ENCODE data around the gene ELOB. TPM values are rescaled to one million over a fixed set of nuclear protein-coding genes. Genes with fewer than 3 reads are reported as not detected.
"Not testable (repeated sequence)": the region's sequence is repeated elsewhere in the genome, so short reads cannot be mapped to it uniquely, and the experiment has no call there.

The ELOB gene
- total RNA-seq, 1 donor from 2014 or later, result 183 TPM

GRCh38 chr16:2724088-2724676, 52.9 kb downstream of the ELOB start:
- no peaks in the 10 kb centered on the region for H3K27me3 Mint-ChIP-seq (ENCODE audit: unreplicated experiment)
- H3K4me3 Mint-ChIP-seq (ENCODE audit: unreplicated experiment), result peak overlapping the region; percentile 0
- no peak for DNase-seq
- H3K9me3 Mint-ChIP-seq (ENCODE audit: unreplicated experiment), result peaks cover 4% of the 10 kb centered on the region
- H3K27ac Mint-ChIP-seq (ENCODE audit: unreplicated experiment), result peak overlapping the region; percentile 50
- H3K36me3 Mint-ChIP-seq (ENCODE audit: unreplicated experiment), result no peaks in the 10 kb centered on the region
- peaks cover 5% of the 10 kb centered on the region for H3K4me1 Mint-ChIP-seq (ENCODE audit: low read depth, unreplicated experiment)
- TF ChIP-seq CTCF (IDR thresholded peaks at IDR 0.05; ENCODE audit: partially characterized antibody, unreplicated experiment), result no peak

- peak overlapping the region; percentile 78 for H3K27ac Mint-ChIP-seq (ENCODE audit: unreplicated experiment)
- not testable (repeated sequence) for H3K9me3 Mint-ChIP-seq (ENCODE audit: unreplicated experiment); H3K36me3 Mint-ChIP-seq (ENCODE audit: unreplicated experiment); H3K27me3 Mint-ChIP-seq (ENCODE audit: unreplicated experiment); H3K4me1 Mint-ChIP-seq (ENCODE audit: low read depth, unreplicated experiment); DNase-seq
- peak overlapping the region; percentile 67 for H3K4me3 Mint-ChIP-seq (ENCODE audit: unreplicated experiment)
These were observed 55.4 kb downstream of the ELOB start for GRCh38 chr16:2721634-2722173.

Other genes with a start within 250 kb of the ELOB start
- not detected for gene CEMP1, start 245.9 kb downstream of the ELOB start, total RNA-seq (ENCODE audit: unreplicated experiment)
- 113 TPM for gene PDPK1, start 239.3 kb downstream of the ELOB start, total RNA-seq (ENCODE audit: unreplicated experiment)
- 41.2 TPM for gene KCTD5, start 94.8 kb downstream of the ELOB start, total RNA-seq (ENCODE audit: unreplicated experiment)
- gene PRSS27, start 57.1 kb downstream of the ELOB start, total RNA-seq (ENCODE audit: unreplicated experiment), result 10.8 TPM
- 699 TPM for gene SRRM2, start 24.6 kb downstream of the ELOB start, total RNA-seq (ENCODE audit: unreplicated experiment)
- 0.39 TPM for gene PRSS33, start 10.3 kb upstream of the ELOB start, total RNA-seq (ENCODE audit: unreplicated experiment)
- not detected for gene PRSS41, start 21.2 kb upstream of the ELOB start, total RNA-seq (ENCODE audit: unreplicated experiment)
- not detected for gene PRSS21, start 40.0 kb upstream of the ELOB start, total RNA-seq (ENCODE audit: unreplicated experiment)
- gene ZG16B, start 53.0 kb upstream of the ELOB start, total RNA-seq (ENCODE audit: unreplicated experiment), result not detected
- gene PRSS22, start 80.9 kb upstream of the ELOB start, total RNA-seq (ENCODE audit: unreplicated experiment), result not detected
- gene FLYWCH2, start 105.9 kb upstream of the ELOB start, total RNA-seq (ENCODE audit: unreplicated experiment), result 30.5 TPM
- 77.1 TPM for gene FLYWCH1, start 134.7 kb upstream of the ELOB start, total RNA-seq (ENCODE audit: unreplicated experiment)
- gene KREMEN2, start 187.0 kb upstream of the ELOB start, total RNA-seq (ENCODE audit: unreplicated experiment), result 12.8 TPM
- 69.1 TPM for gene PAQR4, start 192.1 kb upstream of the ELOB start, total RNA-seq (ENCODE audit: unreplicated experiment)
- 8.5 TPM for gene PKMYT1, start 203.2 kb upstream of the ELOB start, total RNA-seq (ENCODE audit: unreplicated experiment)
- gene CLDN9, start 235.6 kb upstream of the ELOB start, total RNA-seq (ENCODE audit: unreplicated experiment), result 0.39 TPM
- gene CLDN6, start 240.9 kb upstream of the ELOB start, total RNA-seq (ENCODE audit: unreplicated experiment), result 31.1 TPM
- gene TNFRSF12A, start 243.1 kb upstream of the ELOB start, total RNA-seq (ENCODE audit: unreplicated experiment), result 4.2 TPM
- 117 TPM for gene HCFC1R1, start 246.7 kb upstream of the ELOB start, total RNA-seq (ENCODE audit: unreplicated experiment)
- 30.2 TPM for gene THOC6, start 246.8 kb upstream of the ELOB start, total RNA-seq (ENCODE audit: unreplicated experiment)